ENCODE measurements around the gene TAOK3. TPM values are rescaled to one million over a fixed set of nuclear protein-coding genes. Genes with fewer than 3 reads are reported as not detected.

The TAOK3 gene
- 10 to 100 TPM; 46.0 to 47.1 TPM for total RNA-seq

DNA sequence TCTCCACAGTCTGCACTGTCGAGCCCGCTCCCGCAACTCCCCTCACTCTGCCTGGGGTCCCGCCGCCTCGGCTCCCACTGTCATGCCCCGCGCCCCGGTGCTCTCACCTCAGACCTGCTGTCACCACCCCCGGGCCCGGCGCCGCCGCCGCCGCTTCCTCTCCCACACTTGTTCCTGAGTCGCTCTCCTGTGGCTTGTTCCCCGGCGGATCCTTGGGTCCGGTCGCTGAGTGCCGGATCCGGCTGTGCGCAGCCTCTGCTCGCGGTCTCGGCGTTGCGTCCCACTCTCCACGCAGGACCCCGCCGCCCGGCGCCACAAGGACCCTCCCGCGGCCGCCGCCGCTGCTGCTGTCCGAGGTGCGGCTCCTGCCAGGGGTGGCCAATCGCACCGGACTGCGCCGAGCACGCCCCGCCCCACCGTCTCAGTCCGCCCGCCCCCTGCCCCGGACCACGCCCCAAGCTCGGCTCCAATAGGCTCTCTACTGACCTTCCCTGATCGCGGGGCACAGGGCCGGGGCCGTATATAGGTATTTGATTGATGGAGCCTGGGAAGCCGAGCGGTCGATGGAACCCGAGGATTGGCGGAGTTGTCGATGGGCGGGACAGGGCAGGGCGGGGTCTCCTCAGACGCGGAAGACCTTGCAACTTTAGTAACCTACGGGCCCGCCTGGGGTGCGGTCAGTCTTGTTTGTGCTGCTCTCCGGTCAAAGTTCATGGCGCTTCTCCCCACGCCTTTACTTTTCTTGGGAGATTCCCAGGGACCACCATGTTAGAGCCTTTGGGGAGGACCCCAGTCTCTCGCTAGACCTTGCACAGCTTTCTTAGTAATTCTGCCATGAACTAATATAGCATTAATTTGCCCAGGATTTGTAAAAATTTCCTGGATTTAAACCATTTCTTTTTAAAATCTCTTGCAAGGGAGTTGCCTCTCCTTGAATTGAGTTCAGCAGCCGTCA is at the start of gene TAOK3:
Gene TAOK3 (minus strand): TSS at position 367 of the 955 bp plus-strand sequence. CDS start 117,340 bp downstream, outside the sequence.
- Mint-ChIP-seq H3K4me1 (ENCODE audit: low read depth) (peaks cover 35% of the 10 kb centered on the region), H3K9me3 (no peaks in the 10 kb centered on the region), H3K4me3 (peak within 1 kb of the TSS; percentile 92), H3K36me3 (ENCODE audit: low read depth) (no peaks in the 10 kb centered on the region), H3K27me3 (no peaks in the 10 kb centered on the region), H3K27ac (peak within 1 kb of the TSS; percentile 91)
- CTCF ChIA-PET, result interaction anchor here (1.1 to 1.9 kb wide), 3 partner anchors 15 to 207 kb away, joined by 3 to 16 read pairs (median 6); no protein-coding TSS in a partner anchor
- ATAC-seq (peak; percentile 89), DNase-seq (peak; percentile 98)
- intact Hi-C loops (cut with micrococcal nuclease), result loop anchor here (5.0 to 10.0 kb wide), 2 partner anchors 66 to 238 kb away; partner anchors contain the start of gene PEBP1
- POLR2A ChIA-PET, result interaction anchor here (0.5 to 1.4 kb wide), 8 partner anchors 8 to 318 kb away, joined by 3 to 7 read pairs (median 4); no protein-coding TSS in a partner anchor
- TF ChIP-seq, protein P1, sequence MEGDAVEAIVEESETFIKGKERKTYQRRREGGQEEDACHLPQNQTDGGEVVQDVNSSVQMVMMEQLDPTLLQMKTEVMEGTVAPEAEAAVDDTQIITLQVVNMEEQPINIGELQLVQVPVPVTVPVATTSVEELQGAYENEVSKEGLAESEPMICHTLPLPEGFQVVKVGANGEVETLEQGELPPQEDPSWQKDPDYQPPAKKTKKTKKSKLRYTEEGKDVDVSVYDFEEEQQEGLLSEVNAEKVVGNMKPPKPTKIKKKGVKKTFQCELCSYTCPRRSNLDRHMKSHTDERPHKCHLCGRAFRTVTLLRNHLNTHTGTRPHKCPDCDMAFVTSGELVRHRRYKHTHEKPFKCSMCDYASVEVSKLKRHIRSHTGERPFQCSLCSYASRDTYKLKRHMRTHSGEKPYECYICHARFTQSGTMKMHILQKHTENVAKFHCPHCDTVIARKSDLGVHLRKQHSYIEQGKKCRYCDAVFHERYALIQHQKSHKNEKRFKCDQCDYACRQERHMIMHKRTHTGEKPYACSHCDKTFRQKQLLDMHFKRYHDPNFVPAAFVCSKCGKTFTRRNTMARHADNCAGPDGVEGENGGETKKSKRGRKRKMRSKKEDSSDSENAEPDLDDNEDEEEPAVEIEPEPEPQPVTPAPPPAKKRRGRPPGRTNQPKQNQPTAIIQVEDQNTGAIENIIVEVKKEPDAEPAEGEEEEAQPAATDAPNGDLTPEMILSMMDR (IDR thresholded peaks at IDR 0.05), result no peak

DNA sequence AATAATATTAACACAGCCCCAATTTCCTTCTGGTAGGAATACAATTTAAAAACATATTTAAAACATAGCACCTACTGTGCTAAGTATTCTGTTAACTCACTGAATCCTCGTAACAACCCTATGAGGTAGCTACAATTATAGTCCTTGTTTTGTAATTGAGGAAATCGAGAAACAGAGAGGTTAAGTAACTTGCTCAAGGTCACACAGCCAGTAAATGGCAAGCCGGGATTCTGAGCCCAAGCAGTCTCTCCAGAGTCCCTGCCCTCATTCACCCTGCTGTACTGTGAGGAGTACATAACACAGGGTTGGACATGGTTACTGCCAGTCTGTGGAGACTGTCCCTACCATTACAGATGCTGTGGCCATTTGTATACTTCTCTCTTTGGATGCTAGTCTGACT is 48.0 kb upstream of the TAOK3 start:
- no peaks in the 10 kb centered on the region for H3K4me1 Mint-ChIP-seq (ENCODE audit: low read depth)
- DNase-seq (no peak), ATAC-seq (no peak)
- intact Hi-C loops (cut with micrococcal nuclease), result no loop called here
- POLR2A ChIA-PET, result no interaction called here
- peaks cover 15% of the 10 kb centered on the region for H3K36me3 Mint-ChIP-seq (ENCODE audit: low read depth)
- H3K4me3 Mint-ChIP-seq, result no peak overlapping the region
- no peak overlapping the region for H3K27ac Mint-ChIP-seq
- CTCF ChIA-PET, result interaction anchor here (1.0 kb wide), 1 partner anchor 15 kb away, joined by 4 read pairs; no protein-coding TSS in a partner anchor
- TF ChIP-seq, protein P1 (IDR thresholded peaks at IDR 0.05), result no peak
- no peaks in the 10 kb centered on the region for H3K27me3 Mint-ChIP-seq
- H3K9me3 Mint-ChIP-seq, result no peaks in the 10 kb centered on the region

GRCh38 chr12:118418385-118419057 is 45.8 kb upstream of the TAOK3 start:
- no peaks in the 10 kb centered on the region for H3K27me3 Mint-ChIP-seq
- TF ChIP-seq, protein P1 (IDR thresholded peaks at IDR 0.05), result no peak

DNA sequence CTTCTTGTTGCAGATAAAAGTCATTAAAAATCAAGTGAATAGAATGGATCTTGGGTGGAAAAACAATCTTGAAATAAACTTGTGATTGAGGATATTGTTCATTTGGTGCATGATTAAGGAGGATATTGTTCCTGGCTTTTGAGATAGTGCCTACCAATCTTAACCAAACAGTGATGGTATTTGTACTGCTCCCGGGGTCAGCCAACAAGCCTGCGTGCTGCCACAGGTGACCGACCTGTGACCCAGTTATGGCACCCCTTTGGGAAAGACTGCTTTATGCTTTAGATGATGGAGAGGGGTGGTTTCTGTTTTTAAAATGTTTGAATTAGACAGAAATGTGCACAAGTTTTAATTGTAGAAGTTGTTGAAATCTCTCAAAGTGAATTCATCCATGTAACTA is 45.2 kb upstream of the TAOK3 start:
- Mint-ChIP-seq H3K27me3 (no peaks in the 10 kb centered on the region), H3K27ac (no peak overlapping the region), H3K4me1 (ENCODE audit: low read depth) (no peaks in the 10 kb centered on the region), H3K9me3 (no peaks in the 10 kb centered on the region), H3K36me3 (ENCODE audit: low read depth) (peaks cover 34% of the 10 kb centered on the region), H3K4me3 (no peak overlapping the region)
- ChIA-PET POLR2A (no interaction called here), CTCF (interaction anchor here (1.0 kb wide), 1 partner anchor 13 kb away, joined by 3 read pairs; no protein-coding TSS in a partner anchor)
- no peak for DNase-seq
- intact Hi-C loops (cut with micrococcal nuclease), result no loop called here
- no peak for ATAC-seq
- TF ChIP-seq, protein P1 (IDR thresholded peaks at IDR 0.05), result no peak

More at GRCh38 chr12:118418385-118419057, 45.8 kb upstream of the TAOK3 start:
- H3K4me1 Mint-ChIP-seq (ENCODE audit: low read depth), result no peaks in the 10 kb centered on the region
- peaks cover 29% of the 10 kb centered on the region for H3K36me3 Mint-ChIP-seq (ENCODE audit: low read depth)
- intact Hi-C loops (cut with micrococcal nuclease), result no loop called here
- ATAC-seq, result no peak
- CTCF ChIA-PET, result interaction anchor here (1.0 kb wide), 1 partner anchor 13 kb away, joined by 3 read pairs; no protein-coding TSS in a partner anchor
- no peak for DNase-seq
- no peak overlapping the region for H3K4me3 Mint-ChIP-seq
- H3K27ac Mint-ChIP-seq, result no peak overlapping the region
- H3K9me3 Mint-ChIP-seq, result no peaks in the 10 kb centered on the region
- POLR2A ChIA-PET, result no interaction called here
